ENCODE results near the gene HERC2. TPM values are rescaled to one million over a fixed set of nuclear protein-coding genes. Genes with fewer than 3 reads are reported as not detected.

Gene HERC2
- total and polyA plus RNA-seq, 2 donors from 2014 or later, result 17.9 to 58.4 TPM

- Histone ChIP-seq H3K9me3 (ENCODE audit: control insufficient read depth in 2 of 3, insufficient read depth in 1 of 3, low read length in 3 of 3) (no peaks in the 10 kb centered on the region), H3K4me3 (ENCODE audit: low read length in 3 of 3) (no peak overlapping the region), H3K9ac (ENCODE audit: low read length in 3 of 3) (no peak overlapping the region), H3K4me1 (ENCODE audit: control insufficient read depth in 2 of 3, insufficient read depth in 2 of 3, low read depth in 1 of 3, low read length in 3 of 3) (peaks cover 0 to 6% (median 2%) of the 10 kb centered on the region in 3 donors), H3K36me3 (ENCODE audit: control insufficient read depth in 2 of 3, insufficient read depth in 3 of 3, low read length in 3 of 3) (peaks cover 4 to 7% (median 7%) of the 10 kb centered on the region in 3 donors), H3K27ac (ENCODE audit: low read depth in 2 of 2, low read length in 2 of 2) (no peak overlapping the region), H3K27me3 (ENCODE audit: control insufficient read depth, insufficient read depth, low read length) (no peaks in the 10 kb centered on the region)
- TF ChIP-seq CTCF (IDR thresholded peaks at IDR 0.05; ENCODE audit: borderline replicate concordance, extremely low read depth, insufficient read depth), result no peak
- DNase-seq (peak in 2 of 5 donors; percentile 21 to 39), FAIRE-seq (no peak)
- intact Hi-C loops (cut with DNase I), result no loop called here
These were observed 48.5 kb downstream of the HERC2 start for GRCh38 chr15:28273468-28273867.

- FAIRE-seq, result no peak
- H3K27me3 ChIP-seq (ENCODE audit: control insufficient read depth, insufficient read depth, low read length), result no peaks in the 10 kb centered on the region
- DNase-seq, result no peak
- no peaks in the 10 kb centered on the region for H3K9me3 ChIP-seq (ENCODE audit: control insufficient read depth in 2 of 3, insufficient read depth in 1 of 3, low read length in 3 of 3)
- H3K36me3 ChIP-seq (ENCODE audit: control insufficient read depth in 2 of 3, insufficient read depth in 3 of 3, low read length in 3 of 3), result peaks cover 4 to 15% (median 14%) of the 10 kb centered on the region in 3 donors
- no peak overlapping the region for H3K9ac ChIP-seq (ENCODE audit: low read length in 3 of 3)
- H3K27ac ChIP-seq (ENCODE audit: low read depth in 2 of 2, low read length in 2 of 2), result no peak overlapping the region
- intact Hi-C loops (cut with DNase I), result no loop called here
- no peak for TF ChIP-seq CTCF (IDR thresholded peaks at IDR 0.05; ENCODE audit: borderline replicate concordance, extremely low read depth, insufficient read depth)
- peaks cover 0 to 6% (median 2%) of the 10 kb centered on the region in 3 donors for H3K4me1 ChIP-seq (ENCODE audit: control insufficient read depth in 2 of 3, insufficient read depth in 2 of 3, low read depth in 1 of 3, low read length in 3 of 3)
- no peak overlapping the region for H3K4me3 ChIP-seq (ENCODE audit: low read length in 3 of 3)
These were observed 49.4 kb downstream of the HERC2 start for GRCh38 chr15:28272587-28272986.

GRCh38 chr15:28271697-28272260 is 50.2 kb downstream of the HERC2 start:
- no peak overlapping the region for H3K27ac ChIP-seq (ENCODE audit: low read depth in 2 of 2, low read length in 2 of 2)
- DNase-seq, result peak in 3 of 5 donors; percentile 46 to 71 (median 54)
- H3K27me3 ChIP-seq (ENCODE audit: control insufficient read depth, insufficient read depth, low read length), result no peaks in the 10 kb centered on the region
- no peaks in the 10 kb centered on the region for H3K9me3 ChIP-seq (ENCODE audit: control insufficient read depth in 2 of 3, insufficient read depth in 1 of 3, low read length in 3 of 3)
- intact Hi-C loops (cut with DNase I), result no loop called here
- no peak for TF ChIP-seq CTCF (IDR thresholded peaks at IDR 0.05; ENCODE audit: borderline replicate concordance, extremely low read depth, insufficient read depth)
- H3K9ac ChIP-seq (ENCODE audit: low read length in 3 of 3), result no peak overlapping the region
- H3K4me3 ChIP-seq (ENCODE audit: low read length in 3 of 3), result no peak overlapping the region
- peaks cover 0 to 6% (median 2%) of the 10 kb centered on the region in 3 donors for H3K4me1 ChIP-seq (ENCODE audit: control insufficient read depth in 2 of 3, insufficient read depth in 2 of 3, low read depth in 1 of 3, low read length in 3 of 3)
- no peak for FAIRE-seq
- peaks cover 10 to 21% (median 17%) of the 10 kb centered on the region in 3 donors for H3K36me3 ChIP-seq (ENCODE audit: control insufficient read depth in 2 of 3, insufficient read depth in 3 of 3, low read length in 3 of 3)

All from kidney (tissue), 14 donors.